ENCODE results near the gene AMELY. TPM values are rescaled to one million over a fixed set of nuclear protein-coding genes. Genes with fewer than 3 reads are reported as not detected.
"Not testable (repeated sequence)": the region's sequence is repeated elsewhere in the genome, so short reads cannot be mapped to it uniquely, and the experiment has no call there.

Gene AMELY
- total RNA-seq: not detected
- long read RNA-seq: 0 reads

DNA sequence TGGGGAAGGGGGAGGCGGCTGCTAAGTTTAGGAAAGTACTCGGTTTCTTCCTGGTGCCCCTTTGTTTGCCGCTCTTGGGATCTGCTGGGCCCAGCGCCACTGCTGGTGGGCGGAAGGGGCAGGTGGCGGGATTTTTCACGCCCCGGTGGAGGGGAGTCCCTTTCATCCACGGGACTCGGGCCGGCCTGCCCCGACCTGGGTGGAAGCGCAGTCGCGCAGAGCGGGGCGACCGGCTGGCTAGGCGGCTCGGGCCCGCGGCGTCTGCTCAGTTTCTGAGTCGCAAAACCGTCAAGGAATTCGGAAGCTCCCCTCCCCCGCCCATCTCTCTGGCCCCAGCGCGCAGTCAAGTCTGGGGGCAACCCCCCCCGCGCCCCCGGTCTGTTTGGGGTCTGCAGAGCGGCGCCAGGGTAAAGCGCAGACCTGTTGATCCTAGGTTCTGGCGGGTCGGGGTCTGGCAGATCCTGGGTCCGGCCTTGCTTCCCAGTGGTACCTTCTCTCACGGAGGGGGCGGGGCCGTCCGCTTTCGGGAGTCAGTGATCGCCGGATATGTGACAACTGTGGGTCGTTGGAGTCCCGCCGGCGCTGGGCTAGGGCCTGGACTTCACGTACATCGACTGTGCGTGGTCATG, at the start of gene AMELY:
Gene AMELY (minus strand): TSS at position 500 of the 629 bp plus-strand sequence. CDS start 39,144 bp downstream, outside the sequence.
- DNase-seq (no peak), ATAC-seq (no peak)
- intact Hi-C loops (cut with DNase I): no loop called here

- ATAC-seq (no peak), DNase-seq (no peak)
- intact Hi-C loops (cut with DNase I): no loop called here
Measured at GRCh38 chrY:6949947-6950346, 38.4 kb upstream of the AMELY start.

GRCh38 chrY:6948378-6948777, 36.8 kb upstream of the AMELY start:
- DNase-seq: no peak
- intact Hi-C loops (cut with DNase I): no loop called here
- no peak for ATAC-seq

DNA sequence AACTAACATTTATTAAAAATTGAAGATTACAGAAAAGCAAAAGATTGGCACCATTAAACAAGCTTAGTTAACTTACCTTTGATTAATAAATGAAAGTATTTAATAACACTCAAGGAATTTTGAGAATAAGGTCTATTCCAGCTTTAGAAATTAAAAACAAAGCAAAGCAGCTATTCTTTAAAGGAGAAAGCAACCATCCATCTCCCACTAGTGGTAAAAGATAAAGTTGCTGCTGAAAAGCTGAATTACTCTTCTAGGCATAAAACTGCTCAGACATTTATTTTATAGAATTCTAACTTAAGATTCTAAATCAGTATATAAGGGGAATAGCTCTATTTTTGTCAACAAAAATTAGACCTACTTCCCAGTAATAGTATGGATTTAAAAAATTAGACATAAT, 36.1 kb upstream of the AMELY start:
- intact Hi-C loops (cut with DNase I): no loop called here
- DNase-seq: no peak

GRCh38 chrY:6935497-6935896, 23.9 kb upstream of the AMELY start:
- DNase-seq (no peak), ATAC-seq (no peak)
- intact Hi-C loops (cut with DNase I): no loop called here

More for the DNA sequence above, 36.1 kb upstream of the AMELY start:
- ATAC-seq: no peak

- intact Hi-C loops (cut with DNase I): no loop called here
Measured at GRCh38 chrY:6931779-6932396, 20.3 kb upstream of the AMELY start.

DNA sequence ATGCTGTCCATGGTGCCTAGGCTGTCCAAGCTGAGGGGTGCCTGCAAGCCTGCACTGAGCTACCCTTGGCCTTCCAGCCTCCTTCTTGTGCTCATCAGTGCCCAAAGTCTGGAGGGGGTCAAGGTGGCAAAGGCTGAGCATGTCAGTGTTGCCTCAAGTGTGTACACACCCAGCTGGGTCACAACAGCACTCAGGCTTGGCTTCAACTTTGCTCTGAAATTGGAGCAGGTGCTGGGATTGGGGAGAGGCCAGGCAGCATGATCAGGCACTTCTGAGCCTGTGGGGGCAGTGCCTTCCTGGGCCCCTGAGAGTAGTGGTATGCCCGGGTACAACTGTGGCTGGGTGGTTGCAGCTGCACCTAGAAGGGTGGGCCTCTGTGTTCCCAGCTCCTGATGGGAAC, 17.7 kb upstream of the AMELY start:
- no peak for ATAC-seq
- DNase-seq: no peak
- intact Hi-C loops (cut with DNase I): no loop called here

More at GRCh38 chrY:6931779-6932396, 20.3 kb upstream of the AMELY start:
- DNase-seq (no peak), ATAC-seq (no peak)

DNA sequence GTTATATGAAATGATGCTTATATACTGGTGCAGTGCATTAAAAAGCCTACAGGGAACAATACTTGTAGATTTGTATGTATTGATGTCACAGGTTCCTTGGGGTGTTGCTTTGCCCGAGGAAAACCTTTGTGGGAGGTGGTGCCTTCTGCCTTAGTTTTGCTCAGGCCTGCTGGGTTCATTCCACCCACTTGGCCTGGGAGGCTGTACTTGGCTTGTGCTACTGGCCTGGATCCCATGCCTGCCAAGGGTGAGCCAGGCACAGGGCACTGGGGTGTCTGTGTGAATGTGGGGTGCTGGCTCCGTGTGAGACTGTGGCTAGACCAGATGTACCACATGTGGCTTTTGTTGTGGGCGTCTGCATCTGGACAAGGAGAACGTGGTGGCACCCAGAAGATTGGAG, 16.7 kb upstream of the AMELY start:
- intact Hi-C loops (cut with DNase I): no loop called here
- no peak for ATAC-seq
- DNase-seq: no peak

DNA sequence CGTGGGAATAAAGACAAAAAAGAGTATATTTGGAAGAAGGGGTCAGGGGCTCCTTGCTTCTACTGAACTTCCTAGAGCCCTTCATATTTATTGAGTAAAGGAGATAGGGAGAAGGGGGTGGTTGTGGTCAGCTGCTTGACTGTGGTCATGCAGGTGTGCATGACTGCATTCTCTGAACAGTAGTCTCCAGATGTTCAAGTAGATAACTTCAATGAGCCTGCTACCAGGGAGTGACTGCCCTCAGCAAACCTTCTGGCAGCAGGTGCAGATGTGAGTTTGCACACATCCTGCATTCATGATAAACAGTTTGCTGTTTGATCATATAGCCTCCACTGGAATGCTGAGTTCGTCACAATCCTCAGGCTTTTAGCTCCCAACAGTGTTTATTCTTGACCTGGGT, 9.5 kb upstream of the AMELY start:
- DNase-seq: no peak
- no peak for ATAC-seq
- intact Hi-C loops (cut with DNase I): no loop called here

GRCh38 chrY:6913362-6913761, 1.8 kb upstream of the AMELY start:
- intact Hi-C loops (cut with DNase I): no loop called here
- DNase-seq: no peak
- ATAC-seq: no peak

- DNase-seq: no peak
- intact Hi-C loops (cut with DNase I): no loop called here
- peak in 1 of 2 donors; percentile 58 for ATAC-seq
Measured at GRCh38 chrY:6910372-6911252, 940 bp downstream of the AMELY start, which contains the start of gene TBL1Y. Gene TBL1Y (plus strand): TSS chrY:6910697. CDS start chrY:7025085, 114,388 bp downstream.

DNA sequence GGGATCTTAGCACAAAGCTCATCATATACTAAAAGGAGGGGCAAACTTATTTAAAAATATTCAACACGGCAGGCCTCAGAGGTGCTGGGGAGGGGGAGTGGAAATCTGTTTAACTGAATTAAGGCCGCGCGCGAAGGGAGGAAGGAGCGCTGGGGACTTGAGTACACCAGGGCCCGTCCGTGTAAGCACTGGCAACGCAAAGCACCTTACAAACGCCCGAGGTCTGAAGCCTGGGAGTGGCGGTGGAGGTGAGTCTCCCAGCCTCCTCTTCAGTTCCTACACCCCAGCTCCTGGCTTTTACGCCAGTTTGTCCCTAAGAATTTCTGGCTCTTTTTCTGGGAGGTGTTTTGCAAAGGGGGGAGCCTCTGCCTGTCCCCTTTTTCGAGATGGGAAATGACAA, 1.7 kb downstream of the AMELY start:
- DNase-seq (no peak), ATAC-seq (peak in 1 of 2 donors; percentile 33)
- intact Hi-C loops (cut with DNase I): no loop called here

DNA sequence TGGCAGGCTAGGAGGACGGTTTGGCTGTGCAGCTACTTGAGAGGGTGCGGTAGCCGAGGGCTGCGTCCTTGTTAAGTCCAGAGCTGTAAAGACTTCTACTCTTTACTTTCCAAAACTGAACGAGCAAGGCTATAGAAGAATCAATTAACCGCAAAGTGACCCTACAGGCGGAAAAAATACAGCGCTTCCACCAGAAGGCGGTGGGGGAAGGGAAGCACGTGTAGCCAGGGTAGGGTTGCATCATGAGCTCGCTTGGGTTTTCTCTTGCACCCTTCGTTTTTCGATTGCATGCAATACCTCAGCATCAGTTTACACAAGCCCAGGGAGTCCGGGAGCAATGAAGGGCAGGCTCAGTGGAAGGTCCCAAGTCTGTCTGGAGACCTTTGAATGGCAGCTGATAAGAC, 2.4 kb downstream of the AMELY start:
- intact Hi-C loops (cut with DNase I): no loop called here
- ATAC-seq (no peak), DNase-seq (no peak)

GRCh38 chrY:6908021-6908420, 3.5 kb downstream of the AMELY start:
- ATAC-seq; DNase-seq; intact Hi-C loops (cut with DNase I): not testable (repeated sequence)

DNA sequence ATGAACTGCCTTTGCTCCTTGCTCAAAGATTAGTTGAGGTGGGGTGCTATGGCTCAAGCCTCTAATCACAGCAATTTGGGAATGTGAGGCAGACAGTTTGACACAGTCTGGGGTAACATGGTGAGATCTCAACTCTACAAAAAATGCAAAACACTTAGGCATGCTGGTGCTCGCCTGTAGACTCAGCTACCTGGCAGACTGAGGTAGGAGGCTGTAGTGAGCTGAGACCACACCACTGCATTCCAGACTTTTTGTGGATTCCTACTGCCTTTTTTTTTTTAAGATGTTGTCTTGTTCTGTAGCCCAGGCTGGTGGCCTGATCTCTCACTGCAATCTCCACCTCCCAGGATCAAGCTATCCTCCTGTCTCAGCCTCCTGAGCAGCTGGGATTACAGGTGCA, 4.0 kb downstream of the AMELY start:
- no peak for DNase-seq
- intact Hi-C loops (cut with DNase I): no loop called here
- no peak for ATAC-seq

- ATAC-seq; intact Hi-C loops (cut with DNase I); DNase-seq: not testable (repeated sequence)
Measured at GRCh38 chrY:6902116-6902515, 9.4 kb downstream of the AMELY start.

GRCh38 chrY:6895236-6895635, 16.3 kb downstream of the AMELY start:
- intact Hi-C loops (cut with DNase I): no loop called here
- DNase-seq: no peak
- ATAC-seq: no peak

DNA sequence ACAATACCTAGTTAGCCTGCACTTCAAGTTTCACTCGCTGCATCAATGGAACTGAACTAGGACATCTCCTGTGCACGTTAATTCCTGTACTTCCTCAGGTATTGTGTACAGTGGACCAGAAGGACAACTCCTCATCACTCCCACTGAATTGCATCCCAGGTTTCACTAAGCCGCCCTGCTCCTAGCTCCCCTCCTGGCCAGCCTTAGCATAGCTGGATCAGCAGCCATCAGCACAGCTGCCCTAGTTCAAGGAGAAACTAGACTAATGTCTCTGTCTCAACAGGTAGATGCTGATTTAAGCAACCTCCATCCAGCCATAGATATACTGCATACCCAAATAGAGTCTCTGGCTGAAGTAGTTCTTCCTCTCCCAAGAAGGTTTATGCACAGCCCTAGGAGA, 17.1 kb downstream of the AMELY start:
- DNase-seq (no peak), ATAC-seq (no peak)
- intact Hi-C loops (cut with DNase I): no loop called here

- ATAC-seq (no peak), DNase-seq (no peak)
- intact Hi-C loops (cut with DNase I): no loop called here
Measured at GRCh38 chrY:6849384-6849783, 62.2 kb downstream of the AMELY start.

DNA sequence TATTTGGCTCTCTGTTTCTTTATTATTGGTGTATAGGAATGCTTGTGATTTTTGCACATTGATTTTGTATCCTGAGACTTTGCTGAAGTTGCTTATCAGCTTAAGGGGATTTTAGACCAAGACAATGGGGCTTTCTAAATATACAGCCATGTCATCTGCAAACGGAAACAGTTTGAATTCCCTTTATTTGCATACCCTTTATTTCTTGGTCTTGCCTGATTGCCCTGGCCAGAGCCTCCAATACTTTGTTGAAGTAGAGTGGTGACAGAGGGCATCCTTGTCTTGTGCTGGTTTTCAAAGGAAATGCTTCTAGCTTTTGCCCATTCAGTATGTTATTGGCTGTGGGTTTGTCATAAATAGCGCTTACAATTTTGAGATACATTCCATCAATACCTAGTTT, 68.9 kb downstream of the AMELY start:
- DNase-seq; intact Hi-C loops (cut with DNase I); ATAC-seq: not testable (repeated sequence)

Data from left cardiac atrium (tissue), 4 donors.